Tongue (tissue), 2 donors: ENCODE data around the gene CAP1. TPM values are rescaled to one million over a fixed set of nuclear protein-coding genes. Genes with fewer than 3 reads are reported as not detected.
A peak's percentile ranks its signal among the peaks of the same experiment; 100 is the strongest.

Experiments used
- DNase-seq: peaks from one replicate; pipeline ENCODE4 v3.0.0-alpha.2; 2015
- total RNA-seq: library from RNA; depleted of rRNA; stranded (reverse); fragments of >200 nt; gene quantifications from one replicate; pipeline ENCODE4 v1.2.3, GENCODE V29; 2014

CAP1 gene
- total RNA-seq, 1 donor from 2014 or later, result 117 TPM

- no peak for DNase-seq
Observed at GRCh38 chr1:40096646-40096976, 56.1 kb downstream of the CAP1 start.

- DNase-seq, result peak; percentile 86
Observed at GRCh38 chr1:40096977-40097782, 56.7 kb downstream of the CAP1 start, which contains the start of gene PPT1. Gene PPT1 (minus strand): TSS chr1:40097252. CDS start chr1:40097238, 14 bp downstream.

GRCh38 chr1:40102038-40102437 lies 61.5 kb downstream of the CAP1 start:
- no peak for DNase-seq

- DNase-seq, result no peak
Observed at GRCh38 chr1:40102896-40103295, 62.4 kb downstream of the CAP1 start.

- no peak for DNase-seq
Observed at GRCh38 chr1:40105028-40105427, 64.5 kb downstream of the CAP1 start.

GRCh38 chr1:40107290-40107959 lies 66.9 kb downstream of the CAP1 start:
- DNase-seq, result peak; percentile 14

GRCh38 chr1:40110389-40110788 lies 69.9 kb downstream of the CAP1 start:
- DNase-seq, result no peak

- DNase-seq, result no peak
Observed at GRCh38 chr1:40114400-40114799, 73.9 kb downstream of the CAP1 start.

GRCh38 chr1:40120128-40120527 lies 79.6 kb downstream of the CAP1 start:
- DNase-seq, result no peak

Other genes with a start within 250 kb of the CAP1 start
- 27.2 TPM for gene TRIT1, start 157.2 kb upstream of the CAP1 start, total RNA-seq
- gene MYCL, start 138.8 kb upstream of the CAP1 start, total RNA-seq, result 15.7 TPM
- gene MFSD2A, start 85.6 kb upstream of the CAP1 start, total RNA-seq, result 2.1 TPM
- 42.7 TPM for gene PPT1, start 56.5 kb downstream of the CAP1 start, total RNA-seq
- 47.4 TPM for gene RLF, start 120.7 kb downstream of the CAP1 start, total RNA-seq
- not detected for gene TMCO2, start 207.2 kb downstream of the CAP1 start, total RNA-seq
- 51.1 TPM for gene ZMPSTE24, start 217.5 kb downstream of the CAP1 start, total RNA-seq